ENCODE measurements around the gene ASNSD1. TPM values are rescaled to one million over a fixed set of nuclear protein-coding genes. Genes with fewer than 3 reads are reported as not detected.

The ASNSD1 gene
- total and polyA plus RNA-seq, 9 of the 15 experiments (the other 6 are each of a cell fraction or from before 2014, with no cell fraction given), result 23.9 to 56.4 (median 38.3) TPM

DNA sequence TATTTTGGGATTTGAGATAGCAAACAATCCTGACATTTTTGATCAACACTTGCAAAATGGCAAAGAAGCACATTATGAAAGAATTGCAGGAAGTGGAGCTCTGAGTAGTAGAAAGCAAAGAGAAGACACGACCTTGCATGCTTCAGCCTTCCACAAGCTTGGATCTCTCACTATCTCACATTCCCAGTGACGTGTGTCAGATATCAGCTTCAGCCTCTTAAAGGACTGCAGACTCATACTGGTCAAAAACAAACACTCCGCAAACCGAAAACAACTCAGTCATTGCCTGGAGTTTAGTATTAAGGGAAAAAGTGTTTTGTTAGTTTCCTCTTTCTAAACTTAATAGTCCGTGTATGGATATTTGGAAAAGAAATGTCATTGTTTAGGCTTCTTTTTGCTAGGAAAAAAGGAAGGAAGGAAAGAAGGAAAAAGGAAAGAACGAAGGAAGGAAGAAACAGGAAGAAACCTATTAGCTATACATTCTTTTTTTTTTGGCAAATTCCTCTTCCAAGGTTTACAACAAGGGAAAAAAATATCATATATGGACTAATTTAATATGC, 48.1 kb upstream of the ASNSD1 start (continued):
- TF ChIP-seq, protein P1, sequence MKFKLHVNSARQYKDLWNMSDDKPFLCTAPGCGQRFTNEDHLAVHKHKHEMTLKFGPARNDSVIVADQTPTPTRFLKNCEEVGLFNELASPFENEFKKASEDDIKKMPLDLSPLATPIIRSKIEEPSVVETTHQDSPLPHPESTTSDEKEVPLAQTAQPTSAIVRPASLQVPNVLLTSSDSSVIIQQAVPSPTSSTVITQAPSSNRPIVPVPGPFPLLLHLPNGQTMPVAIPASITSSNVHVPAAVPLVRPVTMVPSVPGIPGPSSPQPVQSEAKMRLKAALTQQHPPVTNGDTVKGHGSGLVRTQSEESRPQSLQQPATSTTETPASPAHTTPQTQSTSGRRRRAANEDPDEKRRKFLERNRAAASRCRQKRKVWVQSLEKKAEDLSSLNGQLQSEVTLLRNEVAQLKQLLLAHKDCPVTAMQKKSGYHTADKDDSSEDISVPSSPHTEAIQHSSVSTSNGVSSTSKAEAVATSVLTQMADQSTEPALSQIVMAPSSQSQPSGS (CRISPR knock-in tag; IDR thresholded peaks at IDR 0.05), result no peak
- TF ChIP-seq, protein P2, sequence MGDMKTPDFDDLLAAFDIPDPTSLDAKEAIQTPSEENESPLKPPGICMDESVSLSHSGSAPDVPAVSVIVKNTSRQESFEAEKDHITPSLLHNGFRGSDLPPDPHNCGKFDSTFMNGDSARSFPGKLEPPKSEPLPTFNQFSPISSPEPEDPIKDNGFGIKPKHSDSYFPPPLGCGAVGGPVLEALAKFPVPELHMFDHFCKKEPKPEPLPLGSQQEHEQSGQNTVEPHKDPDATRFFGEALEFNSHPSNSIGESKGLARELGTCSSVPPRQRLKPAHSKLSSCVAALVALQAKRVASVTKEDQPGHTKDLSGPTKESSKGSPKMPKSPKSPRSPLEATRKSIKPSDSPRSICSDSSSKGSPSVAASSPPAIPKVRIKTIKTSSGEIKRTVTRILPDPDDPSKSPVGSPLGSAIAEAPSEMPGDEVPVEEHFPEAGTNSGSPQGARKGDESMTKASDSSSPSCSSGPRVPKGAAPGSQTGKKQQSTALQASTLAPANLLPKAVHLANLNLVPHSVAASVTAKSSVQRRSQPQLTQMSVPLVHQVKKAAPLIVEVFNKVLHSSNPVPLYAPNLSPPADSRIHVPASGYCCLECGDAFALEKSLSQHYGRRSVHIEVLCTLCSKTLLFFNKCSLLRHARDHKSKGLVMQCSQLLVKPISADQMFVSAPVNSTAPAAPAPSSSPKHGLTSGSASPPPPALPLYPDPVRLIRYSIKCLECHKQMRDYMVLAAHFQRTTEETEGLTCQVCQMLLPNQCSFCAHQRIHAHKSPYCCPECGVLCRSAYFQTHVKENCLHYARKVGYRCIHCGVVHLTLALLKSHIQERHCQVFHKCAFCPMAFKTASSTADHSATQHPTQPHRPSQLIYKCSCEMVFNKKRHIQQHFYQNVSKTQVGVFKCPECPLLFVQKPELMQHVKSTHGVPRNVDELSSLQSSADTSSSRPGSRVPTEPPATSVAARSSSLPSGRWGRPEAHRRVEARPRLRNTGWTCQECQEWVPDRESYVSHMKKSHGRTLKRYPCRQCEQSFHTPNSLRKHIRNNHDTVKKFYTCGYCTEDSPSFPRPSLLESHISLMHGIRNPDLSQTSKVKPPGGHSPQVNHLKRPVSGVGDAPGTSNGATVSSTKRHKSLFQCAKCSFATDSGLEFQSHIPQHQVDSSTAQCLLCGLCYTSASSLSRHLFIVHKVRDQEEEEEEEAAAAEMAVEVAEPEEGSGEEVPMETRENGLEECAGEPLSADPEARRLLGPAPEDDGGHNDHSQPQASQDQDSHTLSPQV (IDR thresholded peaks at IDR 0.05), result no peak
- TF ChIP-seq, protein P3, sequence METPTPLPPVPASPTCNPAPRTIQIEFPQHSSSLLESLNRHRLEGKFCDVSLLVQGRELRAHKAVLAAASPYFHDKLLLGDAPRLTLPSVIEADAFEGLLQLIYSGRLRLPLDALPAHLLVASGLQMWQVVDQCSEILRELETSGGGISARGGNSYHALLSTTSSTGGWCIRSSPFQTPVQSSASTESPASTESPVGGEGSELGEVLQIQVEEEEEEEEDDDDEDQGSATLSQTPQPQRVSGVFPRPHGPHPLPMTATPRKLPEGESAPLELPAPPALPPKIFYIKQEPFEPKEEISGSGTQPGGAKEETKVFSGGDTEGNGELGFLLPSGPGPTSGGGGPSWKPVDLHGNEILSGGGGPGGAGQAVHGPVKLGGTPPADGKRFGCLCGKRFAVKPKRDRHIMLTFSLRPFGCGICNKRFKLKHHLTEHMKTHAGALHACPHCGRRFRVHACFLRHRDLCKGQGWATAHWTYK (CRISPR knock-in tag; IDR thresholded peaks at IDR 0.05), result no peak
- TF ChIP-seq, protein P4, sequence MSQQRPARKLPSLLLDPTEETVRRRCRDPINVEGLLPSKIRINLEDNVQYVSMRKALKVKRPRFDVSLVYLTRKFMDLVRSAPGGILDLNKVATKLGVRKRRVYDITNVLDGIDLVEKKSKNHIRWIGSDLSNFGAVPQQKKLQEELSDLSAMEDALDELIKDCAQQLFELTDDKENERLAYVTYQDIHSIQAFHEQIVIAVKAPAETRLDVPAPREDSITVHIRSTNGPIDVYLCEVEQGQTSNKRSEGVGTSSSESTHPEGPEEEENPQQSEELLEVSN (IDR thresholded peaks at IDR 0.05; ENCODE audit: borderline replicate concordance in 1 of 2, extremely low read depth in 1 of 2, insufficient read depth in 1 of 2, insufficient read length in 1 of 2, low read depth in 1 of 2, low read length in 1 of 2, poor library complexity in 1 of 2, severe bottlenecking in 1 of 2), result no peak
- TF ChIP-seq TAL1 (IDR thresholded peaks at IDR 0.05) (peak; percentile 72), TSC22D4 (tag; IDR thresholded peaks at IDR 0.05) (no peak), FOXJ3 (CRISPR knock-in tag; IDR thresholded peaks at IDR 0.05) (no peak), ZNF146 (CRISPR knock-in tag; IDR thresholded peaks at IDR 0.05; ENCODE audit: unreplicated experiment) (no peak), ZNF133 (CRISPR knock-in tag; IDR thresholded peaks at IDR 0.05) (no peak), FOXA3 (CRISPR knock-in tag; conservative IDR thresholded peaks at IDR 0.05 in 1 of 2, IDR thresholded peaks at IDR 0.05 in 1 of 2) (no peak), NR2F6 (CRISPR knock-in tag; IDR thresholded peaks at IDR 0.05) (no peak)
- TF ChIP-seq, protein P5, sequence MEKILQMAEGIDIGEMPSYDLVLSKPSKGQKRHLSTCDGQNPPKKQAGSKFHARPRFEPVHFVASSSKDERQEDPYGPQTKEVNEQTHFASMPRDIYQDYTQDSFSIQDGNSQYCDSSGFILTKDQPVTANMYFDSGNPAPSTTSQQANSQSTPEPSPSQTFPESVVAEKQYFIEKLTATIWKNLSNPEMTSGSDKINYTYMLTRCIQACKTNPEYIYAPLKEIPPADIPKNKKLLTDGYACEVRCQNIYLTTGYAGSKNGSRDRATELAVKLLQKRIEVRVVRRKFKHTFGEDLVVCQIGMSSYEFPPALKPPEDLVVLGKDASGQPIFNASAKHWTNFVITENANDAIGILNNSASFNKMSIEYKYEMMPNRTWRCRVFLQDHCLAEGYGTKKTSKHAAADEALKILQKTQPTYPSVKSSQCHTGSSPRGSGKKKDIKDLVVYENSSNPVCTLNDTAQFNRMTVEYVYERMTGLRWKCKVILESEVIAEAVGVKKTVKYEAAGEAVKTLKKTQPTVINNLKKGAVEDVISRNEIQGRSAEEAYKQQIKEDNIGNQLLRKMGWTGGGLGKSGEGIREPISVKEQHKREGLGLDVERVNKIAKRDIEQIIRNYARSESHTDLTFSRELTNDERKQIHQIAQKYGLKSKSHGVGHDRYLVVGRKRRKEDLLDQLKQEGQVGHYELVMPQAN (IDR thresholded peaks at IDR 0.05; ENCODE audit: borderline replicate concordance), result no peak
- TF ChIP-seq, protein P6, sequence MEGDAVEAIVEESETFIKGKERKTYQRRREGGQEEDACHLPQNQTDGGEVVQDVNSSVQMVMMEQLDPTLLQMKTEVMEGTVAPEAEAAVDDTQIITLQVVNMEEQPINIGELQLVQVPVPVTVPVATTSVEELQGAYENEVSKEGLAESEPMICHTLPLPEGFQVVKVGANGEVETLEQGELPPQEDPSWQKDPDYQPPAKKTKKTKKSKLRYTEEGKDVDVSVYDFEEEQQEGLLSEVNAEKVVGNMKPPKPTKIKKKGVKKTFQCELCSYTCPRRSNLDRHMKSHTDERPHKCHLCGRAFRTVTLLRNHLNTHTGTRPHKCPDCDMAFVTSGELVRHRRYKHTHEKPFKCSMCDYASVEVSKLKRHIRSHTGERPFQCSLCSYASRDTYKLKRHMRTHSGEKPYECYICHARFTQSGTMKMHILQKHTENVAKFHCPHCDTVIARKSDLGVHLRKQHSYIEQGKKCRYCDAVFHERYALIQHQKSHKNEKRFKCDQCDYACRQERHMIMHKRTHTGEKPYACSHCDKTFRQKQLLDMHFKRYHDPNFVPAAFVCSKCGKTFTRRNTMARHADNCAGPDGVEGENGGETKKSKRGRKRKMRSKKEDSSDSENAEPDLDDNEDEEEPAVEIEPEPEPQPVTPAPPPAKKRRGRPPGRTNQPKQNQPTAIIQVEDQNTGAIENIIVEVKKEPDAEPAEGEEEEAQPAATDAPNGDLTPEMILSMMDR (IDR thresholded peaks at IDR 0.05 in 2 of 3, conservative IDR thresholded peaks at IDR 0.05 in 1 of 3; ENCODE audit: insufficient read depth in 2 of 3, low read depth in 1 of 3, low read length in 3 of 3), result no peak
